Embryonic facial prominence (tissue), 1 donor: ENCODE results near the gene TBXAS1.

Experiments
- DNase-seq: peaks from one replicate; pipeline ENCODE4 v3.0.0-alpha.2; 2016; ENCODE audit errors: extremely low spot score

TBXAS1 gene

GRCh38 chr7:140069298-140069949, 240.4 kb downstream of the TBXAS1 start:
- no peak for DNase-seq
